ENCODE results near the gene APEH.

APEH gene

GRCh38 chr3:49703443-49703927 lies 29.3 kb downstream of the APEH start:
- CTCF ChIA-PET, result interaction anchor here (1.0 to 3.7 kb wide), 14 partner anchors 10 to 203 kb away, joined by 3 to 18 read pairs (median 3); partner anchors contain the start of gene AMIGO3
- Histone ChIP-seq H3K4me3 (ENCODE audit: control insufficient read depth in 1 of 7, extremely low read depth in 1 of 7, insufficient read depth in 4 of 7, low read depth in 2 of 7, low read length in 6 of 7) (no peak overlapping the region), H3K36me3 (ENCODE audit: control insufficient read depth in 4 of 4, insufficient read depth in 4 of 4, low read length in 3 of 4) (peaks cover 2 to 66% (median 36%) of the 10 kb centered on the region in 4 experiments), H3K27ac (ENCODE audit: insufficient read depth in 1 of 2, low read depth in 1 of 2, low read length in 2 of 2, poor library complexity in 1 of 2, severe bottlenecking in 2 of 2) (no peak overlapping the region), H3K27me3 (replicated peaks in 2 of 5; ENCODE audit: control insufficient read depth in 4 of 5, insufficient read depth in 5 of 5, low read length in 4 of 5) (no peaks in the 10 kb centered on the region), H3K9me3 (ENCODE audit: control extremely low read depth in 1 of 5, control insufficient read depth in 4 of 5, insufficient read depth in 2 of 5, low read depth in 1 of 5, low read length in 4 of 5) (no peaks in the 10 kb centered on the region), H3K4me1 (ENCODE audit: control extremely low read depth in 1 of 4, control insufficient read depth in 4 of 4, insufficient read depth in 4 of 4, low read length in 3 of 4) (peaks cover 0 to 4% (median 3%) of the 10 kb centered on the region in 4 experiments)
- peak; percentile 64 to 84 (median 78) for DNase-seq
- POLR2A ChIA-PET, result interaction anchor here (0.6 kb wide), 1 partner anchor 80 kb away, joined by 3 read pairs; no protein-coding TSS in a partner anchor
- 63% methylated on average over 14 of the region's 14 CpGs for WGBS (ENCODE audit: insufficient coverage)

- Histone ChIP-seq H3K27ac (ENCODE audit: insufficient read depth in 1 of 2, low read depth in 1 of 2, low read length in 2 of 2, poor library complexity in 1 of 2, severe bottlenecking in 2 of 2) (no peak overlapping the region), H3K27me3 (replicated peaks in 2 of 5; ENCODE audit: control insufficient read depth in 4 of 5, insufficient read depth in 5 of 5, low read length in 4 of 5) (no peaks in the 10 kb centered on the region), H3K36me3 (ENCODE audit: control insufficient read depth in 4 of 4, insufficient read depth in 4 of 4, low read length in 3 of 4) (peaks cover 2 to 65% (median 33%) of the 10 kb centered on the region in 4 experiments), H3K9me3 (ENCODE audit: control extremely low read depth in 1 of 5, control insufficient read depth in 4 of 5, insufficient read depth in 2 of 5, low read depth in 1 of 5, low read length in 4 of 5) (no peaks in the 10 kb centered on the region), H3K4me3 (ENCODE audit: control insufficient read depth in 1 of 7, extremely low read depth in 1 of 7, insufficient read depth in 4 of 7, low read depth in 2 of 7, low read length in 6 of 7) (no peak overlapping the region), H3K4me1 (ENCODE audit: control extremely low read depth in 1 of 4, control insufficient read depth in 4 of 4, insufficient read depth in 4 of 4, low read length in 3 of 4) (peaks cover 0 to 4% (median 3%) of the 10 kb centered on the region in 4 experiments)
- no peak for DNase-seq
- ChIA-PET POLR2A (interaction anchor here (0.6 kb wide), 1 partner anchor 79 kb away, joined by 3 read pairs; no protein-coding TSS in a partner anchor), CTCF (interaction anchor here (1.0 to 3.7 kb wide), 13 partner anchors 11 to 203 kb away, joined by 3 to 18 read pairs (median 3); partner anchors contain the start of gene AMIGO3)
- 96% methylated on average over 7 of the region's 7 CpGs for WGBS (ENCODE audit: insufficient coverage)
These were observed 29.8 kb downstream of the APEH start for GRCh38 chr3:49703956-49704355.

- Histone ChIP-seq H3K4me1 (ENCODE audit: control extremely low read depth in 1 of 4, control insufficient read depth in 4 of 4, insufficient read depth in 4 of 4, low read length in 3 of 4) (peaks cover 0 to 4% (median 3%) of the 10 kb centered on the region in 4 experiments), H3K9me3 (ENCODE audit: control extremely low read depth in 1 of 5, control insufficient read depth in 4 of 5, insufficient read depth in 2 of 5, low read depth in 1 of 5, low read length in 4 of 5) (no peaks in the 10 kb centered on the region), H3K27me3 (replicated peaks in 2 of 5; ENCODE audit: control insufficient read depth in 4 of 5, insufficient read depth in 5 of 5, low read length in 4 of 5) (no peaks in the 10 kb centered on the region), H3K36me3 (ENCODE audit: control insufficient read depth in 4 of 4, insufficient read depth in 4 of 4, low read length in 3 of 4) (peaks cover 2 to 58% (median 33%) of the 10 kb centered on the region in 4 experiments), H3K27ac (ENCODE audit: insufficient read depth in 1 of 2, low read depth in 1 of 2, low read length in 2 of 2, poor library complexity in 1 of 2, severe bottlenecking in 2 of 2) (no peak overlapping the region), H3K4me3 (ENCODE audit: control insufficient read depth in 1 of 7, extremely low read depth in 1 of 7, insufficient read depth in 4 of 7, low read depth in 2 of 7, low read length in 6 of 7) (no peak overlapping the region)
- CTCF ChIA-PET, result interaction anchor here (0.6 to 1.5 kb wide), 7 partner anchors 11 to 138 kb away, joined by 3 to 5 read pairs (median 4); no protein-coding TSS in a partner anchor
- WGBS (ENCODE audit: insufficient coverage), result 92% methylated on average over 5 of the region's 8 CpGs
- no peak for DNase-seq
- POLR2A ChIA-PET, result no interaction called here
These were observed 30.5 kb downstream of the APEH start for GRCh38 chr3:49704629-49705028.

- WGBS (ENCODE audit: insufficient coverage), result 97% methylated on average over 15 of the region's 17 CpGs
- Histone ChIP-seq H3K27me3 (replicated peaks in 2 of 5; ENCODE audit: control insufficient read depth in 4 of 5, insufficient read depth in 5 of 5, low read length in 4 of 5) (no peaks in the 10 kb centered on the region), H3K27ac (ENCODE audit: insufficient read depth in 1 of 2, low read depth in 1 of 2, low read length in 2 of 2, poor library complexity in 1 of 2, severe bottlenecking in 2 of 2) (no peak overlapping the region), H3K9me3 (ENCODE audit: control extremely low read depth in 1 of 5, control insufficient read depth in 4 of 5, insufficient read depth in 2 of 5, low read depth in 1 of 5, low read length in 4 of 5) (no peaks in the 10 kb centered on the region), H3K36me3 (ENCODE audit: control insufficient read depth in 4 of 4, insufficient read depth in 4 of 4, low read length in 3 of 4) (peaks cover 2 to 55% (median 31%) of the 10 kb centered on the region in 4 experiments), H3K4me1 (ENCODE audit: control extremely low read depth in 1 of 4, control insufficient read depth in 4 of 4, insufficient read depth in 4 of 4, low read length in 3 of 4) (peaks cover 2 to 4% (median 3%) of the 10 kb centered on the region in 4 experiments), H3K4me3 (ENCODE audit: control insufficient read depth in 1 of 7, extremely low read depth in 1 of 7, insufficient read depth in 4 of 7, low read depth in 2 of 7, low read length in 6 of 7) (no peak overlapping the region)
- ChIA-PET CTCF (interaction anchor here (0.7 kb wide), 1 partner anchor 13 kb away, joined by 3 read pairs; no protein-coding TSS in a partner anchor), POLR2A (no interaction called here)
- no peak for DNase-seq
These were observed 31.3 kb downstream of the APEH start for GRCh38 chr3:49705390-49705960.

- POLR2A ChIA-PET, result no interaction called here
These were observed 32.4 kb downstream of the APEH start for GRCh38 chr3:49706456-49707112.

GRCh38 chr3:49707113-49707480 lies 32.9 kb downstream of the APEH start:
- WGBS (ENCODE audit: insufficient coverage), result 100% methylated on average over 4 of the region's 4 CpGs
- no peaks in the 10 kb centered on the region for H3K27me3 ChIP-seq (replicated peaks in 2 of 5; ENCODE audit: control insufficient read depth in 4 of 5, insufficient read depth in 5 of 5, low read length in 4 of 5)
- H3K27ac ChIP-seq (ENCODE audit: insufficient read depth in 1 of 2, low read depth in 1 of 2, low read length in 2 of 2, poor library complexity in 1 of 2, severe bottlenecking in 2 of 2), result no peak overlapping the region
- peaks cover 2 to 40% (median 26%) of the 10 kb centered on the region in 4 experiments for H3K36me3 ChIP-seq (ENCODE audit: control insufficient read depth in 4 of 4, insufficient read depth in 4 of 4, low read length in 3 of 4)
- peaks cover 8 to 19% (median 19%) of the 10 kb centered on the region in 4 experiments for H3K4me1 ChIP-seq (ENCODE audit: control extremely low read depth in 1 of 4, control insufficient read depth in 4 of 4, insufficient read depth in 4 of 4, low read length in 3 of 4)
- no peak overlapping the region for H3K4me3 ChIP-seq (ENCODE audit: control insufficient read depth in 1 of 7, extremely low read depth in 1 of 7, insufficient read depth in 4 of 7, low read depth in 2 of 7, low read length in 6 of 7)
- ChIA-PET CTCF (interaction anchor here (1.3 kb wide), 1 partner anchor 12 kb away, joined by 6 read pairs; the partner anchor contains the start of gene AMIGO3), POLR2A (no interaction called here)
- no peaks in the 10 kb centered on the region for H3K9me3 ChIP-seq (ENCODE audit: control extremely low read depth in 1 of 5, control insufficient read depth in 4 of 5, insufficient read depth in 2 of 5, low read depth in 1 of 5, low read length in 4 of 5)
- no peak for DNase-seq

More at GRCh38 chr3:49706456-49707112, 32.4 kb downstream of the APEH start:
- no peak for DNase-seq
- H3K27me3 ChIP-seq (replicated peaks in 2 of 5; ENCODE audit: control insufficient read depth in 4 of 5, insufficient read depth in 5 of 5, low read length in 4 of 5), result no peaks in the 10 kb centered on the region
- CTCF ChIA-PET, result interaction anchor here (0.7 kb wide), 1 partner anchor 12 kb away, joined by 3 read pairs; no protein-coding TSS in a partner anchor
- 94% methylated on average over 9 of the region's 9 CpGs for WGBS (ENCODE audit: insufficient coverage)
- H3K9me3 ChIP-seq (ENCODE audit: control extremely low read depth in 1 of 5, control insufficient read depth in 4 of 5, insufficient read depth in 2 of 5, low read depth in 1 of 5, low read length in 4 of 5), result no peaks in the 10 kb centered on the region
- H3K4me3 ChIP-seq (ENCODE audit: control insufficient read depth in 1 of 7, extremely low read depth in 1 of 7, insufficient read depth in 4 of 7, low read depth in 2 of 7, low read length in 6 of 7), result no peak overlapping the region
- H3K4me1 ChIP-seq (ENCODE audit: control extremely low read depth in 1 of 4, control insufficient read depth in 4 of 4, insufficient read depth in 4 of 4, low read length in 3 of 4), result peaks cover 8 to 14% (median 13%) of the 10 kb centered on the region in 4 experiments
- no peak overlapping the region for H3K27ac ChIP-seq (ENCODE audit: insufficient read depth in 1 of 2, low read depth in 1 of 2, low read length in 2 of 2, poor library complexity in 1 of 2, severe bottlenecking in 2 of 2)
- H3K36me3 ChIP-seq (ENCODE audit: control insufficient read depth in 4 of 4, insufficient read depth in 4 of 4, low read length in 3 of 4), result peaks cover 2 to 45% (median 28%) of the 10 kb centered on the region in 4 experiments

Measured in common myeloid progenitor, CD34-positive (primary cell).